ENCODE results near the gene SV2C.

SV2C gene

GRCh38 chr5:76099756-76100155 lies 16.6 kb downstream of the SV2C start:
- no peak for DNase-seq

GRCh38 chr5:76104027-76104426 lies 20.8 kb downstream of the SV2C start:
- DNase-seq: peak; percentile 15

GRCh38 chr5:76106149-76106548 lies 23.0 kb downstream of the SV2C start:
- DNase-seq: no peak

- DNase-seq: no peak
These were observed 28.4 kb downstream of the SV2C start for GRCh38 chr5:76111477-76112174.

- DNase-seq: no peak
These were observed 29.9 kb downstream of the SV2C start for GRCh38 chr5:76113103-76113502.

- DNase-seq: no peak
These were observed 31.1 kb downstream of the SV2C start for GRCh38 chr5:76114179-76114851.

DNA sequence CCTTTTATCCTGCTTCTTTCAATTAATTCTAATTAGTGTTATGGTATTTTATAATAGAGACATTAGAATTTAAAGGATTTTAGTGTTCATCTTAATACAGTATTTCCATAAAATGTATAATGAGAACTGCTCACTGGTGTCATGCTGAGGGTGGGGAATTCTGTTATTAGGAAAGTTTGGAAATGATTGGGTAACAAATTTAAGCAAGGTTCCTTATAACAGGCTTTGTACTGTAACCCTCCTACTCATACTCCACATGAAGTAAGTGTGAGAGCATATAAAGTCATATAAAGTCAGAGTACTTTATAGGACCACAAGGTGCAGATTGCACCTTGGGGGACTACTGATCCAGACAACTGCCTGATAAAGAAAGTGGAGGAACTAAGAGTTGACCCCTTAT lies 42.2 kb downstream of the SV2C start:
- DNase-seq: no peak

DNA sequence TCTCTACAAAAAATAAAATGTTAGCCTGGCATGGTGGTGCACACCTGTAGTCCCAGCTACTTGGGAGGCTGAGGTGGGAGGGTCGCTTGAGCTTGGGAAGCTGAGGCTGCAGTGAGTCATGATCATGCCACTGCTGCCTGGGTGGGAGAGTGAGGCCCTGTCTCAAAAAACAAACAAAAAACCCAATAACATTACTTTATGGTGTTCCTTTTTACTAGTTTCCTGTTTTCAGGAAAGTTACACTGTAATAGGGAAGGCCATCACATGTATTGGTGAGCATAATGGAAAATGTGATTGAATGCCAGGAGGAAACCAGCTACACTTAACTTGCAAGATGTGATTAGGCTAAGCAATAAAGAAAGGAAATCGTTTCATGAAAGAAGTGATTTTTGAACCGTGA lies 42.7 kb downstream of the SV2C start:
- DNase-seq: no peak

- no peak for DNase-seq
These were observed 50.8 kb downstream of the SV2C start for GRCh38 chr5:76134003-76134402.

GRCh38 chr5:76134646-76135045 lies 51.5 kb downstream of the SV2C start:
- no peak for DNase-seq

GRCh38 chr5:76137887-76138542 lies 54.8 kb downstream of the SV2C start:
- DNase-seq: no peak

- no peak for DNase-seq
These were observed 60.7 kb downstream of the SV2C start for GRCh38 chr5:76143884-76144283.

GRCh38 chr5:76144513-76145274 lies 61.5 kb downstream of the SV2C start:
- DNase-seq: no peak

- DNase-seq: no peak
These were observed 62.8 kb downstream of the SV2C start for GRCh38 chr5:76145945-76146344.

- no peak for DNase-seq
These were observed 66.5 kb downstream of the SV2C start for GRCh38 chr5:76149636-76150035.

- no peak for DNase-seq
These were observed 69.0 kb downstream of the SV2C start for GRCh38 chr5:76152161-76152560.

GRCh38 chr5:76152700-76153099 lies 69.5 kb downstream of the SV2C start:
- DNase-seq: no peak

DNA sequence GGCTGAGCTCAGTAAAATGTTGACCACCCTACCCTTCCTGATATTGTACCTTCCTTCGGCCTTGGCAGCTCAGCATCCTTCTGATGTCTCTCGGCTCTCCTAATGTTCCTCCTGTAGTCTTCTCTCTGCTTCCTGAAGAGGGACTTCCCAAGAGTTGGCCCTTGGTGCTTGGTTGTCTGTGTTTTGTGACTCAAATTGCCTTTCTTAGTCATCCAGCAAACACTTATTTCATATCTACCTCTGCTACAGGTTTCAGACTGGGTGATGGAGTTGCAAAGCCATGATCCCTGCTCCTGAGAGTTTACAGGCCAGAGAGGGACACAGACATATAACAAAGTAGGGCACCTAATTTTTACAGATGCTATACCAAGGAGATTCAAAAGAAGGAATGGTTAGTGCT lies 70.1 kb downstream of the SV2C start:
- no peak for DNase-seq

DNA sequence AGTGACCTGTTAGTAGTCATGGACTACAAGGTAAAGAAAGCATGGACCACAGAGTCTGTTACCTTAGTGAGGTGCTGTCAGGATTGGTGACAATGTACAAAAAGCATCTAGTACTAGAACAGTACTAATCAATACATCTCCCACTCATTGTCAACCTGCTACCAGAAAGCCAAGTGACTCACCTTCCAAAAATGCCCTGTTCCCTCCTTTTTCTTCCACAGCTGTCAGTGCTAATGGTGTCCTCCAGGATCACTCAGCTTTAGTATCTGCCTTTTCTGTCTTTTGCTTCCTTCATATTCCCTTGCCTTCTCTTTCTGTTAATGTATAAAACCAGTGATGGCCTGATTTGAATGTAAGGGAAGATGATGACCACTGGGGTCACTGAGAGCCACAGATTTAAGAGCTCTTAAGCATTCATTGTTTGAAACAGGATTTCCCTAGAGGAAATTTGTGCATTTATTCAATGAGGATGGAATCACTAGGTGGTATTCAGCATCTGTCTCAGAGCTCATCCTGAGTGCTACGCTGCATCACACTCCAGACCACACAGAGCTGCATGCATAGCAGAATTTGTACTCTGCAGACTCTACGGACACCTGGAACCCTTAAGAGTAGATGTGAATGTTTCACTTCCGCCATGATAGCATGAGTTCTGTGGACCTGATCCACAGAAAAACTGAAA lies 71.0 kb downstream of the SV2C start:
- DNase-seq: no peak

DNA sequence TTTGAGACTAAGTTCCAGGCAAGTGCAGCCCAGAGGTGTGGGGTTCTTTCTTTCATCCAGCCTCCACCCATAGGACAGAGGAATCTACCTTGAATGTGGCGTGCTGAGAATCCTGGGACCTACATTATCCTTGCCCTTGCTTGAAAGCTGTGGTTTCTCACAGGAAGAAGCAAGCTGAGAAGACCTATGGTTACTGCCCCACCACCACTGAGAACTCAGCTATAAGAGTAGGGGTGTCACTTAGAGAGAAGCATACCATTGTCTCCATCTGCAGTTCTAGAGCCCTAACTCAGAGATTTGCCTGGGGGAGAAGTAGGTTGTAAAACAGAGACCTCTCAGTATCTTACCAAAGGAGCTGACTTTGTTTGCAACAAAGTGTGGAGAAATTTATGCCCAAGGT lies 72.4 kb downstream of the SV2C start:
- DNase-seq: no peak

GRCh38 chr5:76162335-76162734 lies 79.2 kb downstream of the SV2C start:
- DNase-seq: no peak

DNA sequence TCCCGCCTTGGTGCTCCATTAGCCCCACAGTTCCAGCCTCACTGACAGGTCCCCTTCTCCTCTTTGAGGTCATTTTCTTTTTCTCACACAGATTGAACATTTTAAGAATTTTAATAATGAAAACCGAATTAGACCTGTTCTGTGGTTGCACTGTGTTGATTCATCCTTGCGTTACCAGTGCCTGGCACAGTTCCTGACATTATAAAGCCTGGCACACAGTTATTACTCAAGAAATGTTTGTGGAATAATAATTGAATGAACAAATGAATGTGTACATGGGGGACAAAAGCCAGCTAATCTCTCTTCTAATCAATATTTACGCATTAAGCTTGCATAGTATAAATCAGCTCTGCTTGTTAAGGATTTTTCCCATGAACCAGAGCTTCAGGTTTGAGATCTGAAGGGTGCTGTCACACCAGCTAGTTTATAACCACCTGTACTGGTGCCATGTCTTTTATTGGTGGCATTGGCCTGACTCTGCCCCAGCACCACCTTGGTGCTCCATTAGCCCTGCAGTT lies 80.0 kb downstream of the SV2C start:
- no peak for DNase-seq

Measured in fibroblast of skin of abdomen (primary cell).